HepG2 (cell line): Measurements from ENCODE around the gene MIA3.

Experiments used
- ELF4 ChIP-seq: sonication (generic); formaldehyde crosslinking; IDR thresholded peaks from 2 replicates; pipeline ENCODE4 v1.5.0; 2020; ENCODE audit warnings: missing genetic modification reagents, mild to moderate bottlenecking, moderate library complexity, borderline replicate concordance
- ETS1 ChIP-seq: sonication (generic); formaldehyde crosslinking; IDR thresholded peaks from 2 replicates; pipeline ENCODE4 v1.4.0; 2020; ENCODE audit warnings: missing genetic modification reagents
- RFX5 ChIP-seq: IDR thresholded peaks from 2 replicates; pipeline ENCODE4 v1.6.1; 2011; ENCODE audit warnings: low read depth, low read length, improper control_type of control experiment
- ZNF17 ChIP-seq: sonication (generic); formaldehyde crosslinking; IDR thresholded peaks from 2 replicates; pipeline ENCODE4 v1.5.0; 2020; ENCODE audit warnings: mild to moderate bottlenecking, missing genetic modification reagents
- ZNF746 ChIP-seq: sonication (generic); formaldehyde crosslinking; IDR thresholded peaks from 2 replicates; pipeline ENCODE4 v1.8.0; 2022; ENCODE audit warnings: mild to moderate bottlenecking, missing genetic modification reagents

- TF ChIP-seq RFX5 = no peak
- no peak for TF ChIP-seq ZNF746 (CRISPR knock-in tag)
- TF ChIP-seq ELF4 = no peak
- TF ChIP-seq ZNF17 (CRISPR knock-in tag) = no peak
- no peak for TF ChIP-seq ETS1
These were observed 7.2 kb upstream of the MIA3 start for GRCh38 chr1:222610728-222611127.
